ENCODE results near the gene ST3GAL2. TPM values are rescaled to one million over a fixed set of nuclear protein-coding genes. Genes with fewer than 3 reads are reported as not detected.
A peak's percentile ranks its signal among the peaks of the same experiment; 100 is the strongest.

The ST3GAL2 gene
- total and polyA plus RNA-seq, 10 of the 15 experiments (the other 5 are each of a cell fraction or from before 2014, with no cell fraction given): 0.95 to 61.7 (median 25.9) TPM

DNA sequence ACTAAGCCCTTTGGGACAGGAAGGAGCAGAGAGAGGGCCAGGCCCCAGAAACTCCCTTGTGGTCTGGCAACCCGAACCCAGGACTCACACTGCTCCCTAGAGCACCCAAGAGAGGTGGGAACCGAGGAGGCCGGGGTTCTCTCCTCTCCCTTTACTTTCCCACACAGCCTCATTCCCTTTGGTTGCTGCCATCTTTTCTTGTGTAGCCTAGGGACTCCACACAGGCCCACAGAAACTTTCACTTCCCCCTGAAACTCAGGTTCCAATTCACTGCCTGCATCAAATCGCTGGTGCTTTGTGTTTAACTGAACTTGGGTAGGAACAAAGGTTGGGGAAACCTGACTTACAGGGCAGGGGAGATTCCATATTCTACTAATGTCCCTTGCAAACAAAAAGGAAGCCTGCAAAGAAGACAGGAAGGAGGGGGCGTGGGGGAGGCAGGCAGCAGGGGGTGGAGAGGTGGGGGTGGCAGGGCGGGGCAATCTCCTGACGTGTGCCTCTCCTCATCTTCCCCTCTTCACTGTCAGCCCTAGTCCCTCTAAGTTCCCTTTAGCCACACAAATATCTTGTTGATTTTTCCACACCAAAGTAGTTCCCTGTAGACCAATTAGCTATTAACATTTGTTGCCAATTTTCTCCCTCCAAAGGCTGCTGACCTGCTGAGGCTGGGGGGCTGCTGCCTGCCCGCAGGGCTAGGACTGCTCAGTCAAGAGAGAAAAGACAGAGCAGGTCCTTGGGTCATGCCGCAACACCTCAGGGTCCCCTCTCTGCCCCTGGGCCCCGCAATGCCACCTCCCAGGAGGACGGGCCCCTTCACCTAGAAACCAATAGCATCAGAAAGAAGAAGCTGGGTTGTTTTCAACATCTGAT, 8.0 kb downstream of the ST3GAL2 start (continued):
- TF ChIP-seq CEBPB (IDR thresholded peaks at IDR 0.05; ENCODE audit: borderline replicate concordance in 1 of 2, low read depth in 2 of 2, low read length in 2 of 2) (no peak), EP300 (IDR thresholded peaks at IDR 0.05; ENCODE audit: borderline replicate concordance in 1 of 2, control insufficient read depth in 1 of 2, low read depth in 2 of 2, low read length in 2 of 2) (peak; percentile 88 to 94), ZNF384 (IDR thresholded peaks at IDR 0.05; ENCODE audit: borderline replicate concordance, low read depth, low read length) (no peak), ZNF217 (IDR thresholded peaks at IDR 0.05) (no peak), SP1 (IDR thresholded peaks at IDR 0.05; ENCODE audit: low read depth, low read length) (no peak), ASH2L (IDR thresholded peaks at IDR 0.05; ENCODE audit: borderline replicate concordance, low read depth) (no peak), ESRRA (IDR thresholded peaks at IDR 0.05; ENCODE audit: low read length) (no peak), PAX8 (IDR thresholded peaks at IDR 0.05) (no peak), STAT1 (conservative IDR thresholded peaks at IDR 0.05) (no peak)
- TF ChIP-seq, protein P1, sequence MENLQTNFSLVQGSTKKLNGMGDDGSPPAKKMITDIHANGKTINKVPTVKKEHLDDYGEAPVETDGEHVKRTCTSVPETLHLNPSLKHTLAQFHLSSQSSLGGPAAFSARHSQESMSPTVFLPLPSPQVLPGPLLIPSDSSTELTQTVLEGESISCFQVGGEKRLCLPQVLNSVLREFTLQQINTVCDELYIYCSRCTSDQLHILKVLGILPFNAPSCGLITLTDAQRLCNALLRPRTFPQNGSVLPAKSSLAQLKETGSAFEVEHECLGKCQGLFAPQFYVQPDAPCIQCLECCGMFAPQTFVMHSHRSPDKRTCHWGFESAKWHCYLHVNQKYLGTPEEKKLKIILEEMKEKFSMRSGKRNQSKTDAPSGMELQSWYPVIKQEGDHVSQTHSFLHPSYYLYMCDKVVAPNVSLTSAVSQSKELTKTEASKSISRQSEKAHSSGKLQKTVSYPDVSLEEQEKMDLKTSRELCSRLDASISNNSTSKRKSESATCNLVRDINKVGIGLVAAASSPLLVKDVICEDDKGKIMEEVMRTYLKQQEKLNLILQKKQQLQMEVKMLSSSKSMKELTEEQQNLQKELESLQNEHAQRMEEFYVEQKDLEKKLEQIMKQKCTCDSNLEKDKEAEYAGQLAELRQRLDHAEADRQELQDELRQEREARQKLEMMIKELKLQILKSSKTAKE (IDR thresholded peaks at IDR 0.05; ENCODE audit: low read depth, poor library complexity, severe bottlenecking): peak; percentile 83
- TF ChIP-seq, protein P2, sequence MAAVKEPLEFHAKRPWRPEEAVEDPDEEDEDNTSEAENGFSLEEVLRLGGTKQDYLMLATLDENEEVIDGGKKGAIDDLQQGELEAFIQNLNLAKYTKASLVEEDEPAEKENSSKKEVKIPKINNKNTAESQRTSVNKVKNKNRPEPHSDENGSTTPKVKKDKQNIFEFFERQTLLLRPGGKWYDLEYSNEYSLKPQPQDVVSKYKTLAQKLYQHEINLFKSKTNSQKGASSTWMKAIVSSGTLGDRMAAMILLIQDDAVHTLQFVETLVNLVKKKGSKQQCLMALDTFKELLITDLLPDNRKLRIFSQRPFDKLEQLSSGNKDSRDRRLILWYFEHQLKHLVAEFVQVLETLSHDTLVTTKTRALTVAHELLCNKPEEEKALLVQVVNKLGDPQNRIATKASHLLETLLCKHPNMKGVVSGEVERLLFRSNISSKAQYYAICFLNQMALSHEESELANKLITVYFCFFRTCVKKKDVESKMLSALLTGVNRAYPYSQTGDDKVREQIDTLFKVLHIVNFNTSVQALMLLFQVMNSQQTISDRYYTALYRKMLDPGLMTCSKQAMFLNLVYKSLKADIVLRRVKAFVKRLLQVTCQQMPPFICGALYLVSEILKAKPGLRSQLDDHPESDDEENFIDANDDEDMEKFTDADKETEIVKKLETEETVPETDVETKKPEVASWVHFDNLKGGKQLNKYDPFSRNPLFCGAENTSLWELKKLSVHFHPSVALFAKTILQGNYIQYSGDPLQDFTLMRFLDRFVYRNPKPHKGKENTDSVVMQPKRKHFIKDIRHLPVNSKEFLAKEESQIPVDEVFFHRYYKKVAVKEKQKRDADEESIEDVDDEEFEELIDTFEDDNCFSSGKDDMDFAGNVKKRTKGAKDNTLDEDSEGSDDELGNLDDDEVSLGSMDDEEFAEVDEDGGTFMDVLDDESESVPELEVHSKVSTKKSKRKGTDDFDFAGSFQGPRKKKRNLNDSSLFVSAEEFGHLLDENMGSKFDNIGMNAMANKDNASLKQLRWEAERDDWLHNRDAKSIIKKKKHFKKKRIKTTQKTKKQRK (IDR thresholded peaks at IDR 0.05; ENCODE audit: low read depth, low read length): no peak
- TF ChIP-seq, protein P3, sequence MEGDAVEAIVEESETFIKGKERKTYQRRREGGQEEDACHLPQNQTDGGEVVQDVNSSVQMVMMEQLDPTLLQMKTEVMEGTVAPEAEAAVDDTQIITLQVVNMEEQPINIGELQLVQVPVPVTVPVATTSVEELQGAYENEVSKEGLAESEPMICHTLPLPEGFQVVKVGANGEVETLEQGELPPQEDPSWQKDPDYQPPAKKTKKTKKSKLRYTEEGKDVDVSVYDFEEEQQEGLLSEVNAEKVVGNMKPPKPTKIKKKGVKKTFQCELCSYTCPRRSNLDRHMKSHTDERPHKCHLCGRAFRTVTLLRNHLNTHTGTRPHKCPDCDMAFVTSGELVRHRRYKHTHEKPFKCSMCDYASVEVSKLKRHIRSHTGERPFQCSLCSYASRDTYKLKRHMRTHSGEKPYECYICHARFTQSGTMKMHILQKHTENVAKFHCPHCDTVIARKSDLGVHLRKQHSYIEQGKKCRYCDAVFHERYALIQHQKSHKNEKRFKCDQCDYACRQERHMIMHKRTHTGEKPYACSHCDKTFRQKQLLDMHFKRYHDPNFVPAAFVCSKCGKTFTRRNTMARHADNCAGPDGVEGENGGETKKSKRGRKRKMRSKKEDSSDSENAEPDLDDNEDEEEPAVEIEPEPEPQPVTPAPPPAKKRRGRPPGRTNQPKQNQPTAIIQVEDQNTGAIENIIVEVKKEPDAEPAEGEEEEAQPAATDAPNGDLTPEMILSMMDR (IDR thresholded peaks at IDR 0.05 in 2 of 3, conservative IDR thresholded peaks at IDR 0.05 in 1 of 3; ENCODE audit: control insufficient read depth in 2 of 3, extremely low read depth in 1 of 3, insufficient read depth in 1 of 3, low read depth in 3 of 3, low read length in 3 of 3): no peak
- TF ChIP-seq, protein P4, sequence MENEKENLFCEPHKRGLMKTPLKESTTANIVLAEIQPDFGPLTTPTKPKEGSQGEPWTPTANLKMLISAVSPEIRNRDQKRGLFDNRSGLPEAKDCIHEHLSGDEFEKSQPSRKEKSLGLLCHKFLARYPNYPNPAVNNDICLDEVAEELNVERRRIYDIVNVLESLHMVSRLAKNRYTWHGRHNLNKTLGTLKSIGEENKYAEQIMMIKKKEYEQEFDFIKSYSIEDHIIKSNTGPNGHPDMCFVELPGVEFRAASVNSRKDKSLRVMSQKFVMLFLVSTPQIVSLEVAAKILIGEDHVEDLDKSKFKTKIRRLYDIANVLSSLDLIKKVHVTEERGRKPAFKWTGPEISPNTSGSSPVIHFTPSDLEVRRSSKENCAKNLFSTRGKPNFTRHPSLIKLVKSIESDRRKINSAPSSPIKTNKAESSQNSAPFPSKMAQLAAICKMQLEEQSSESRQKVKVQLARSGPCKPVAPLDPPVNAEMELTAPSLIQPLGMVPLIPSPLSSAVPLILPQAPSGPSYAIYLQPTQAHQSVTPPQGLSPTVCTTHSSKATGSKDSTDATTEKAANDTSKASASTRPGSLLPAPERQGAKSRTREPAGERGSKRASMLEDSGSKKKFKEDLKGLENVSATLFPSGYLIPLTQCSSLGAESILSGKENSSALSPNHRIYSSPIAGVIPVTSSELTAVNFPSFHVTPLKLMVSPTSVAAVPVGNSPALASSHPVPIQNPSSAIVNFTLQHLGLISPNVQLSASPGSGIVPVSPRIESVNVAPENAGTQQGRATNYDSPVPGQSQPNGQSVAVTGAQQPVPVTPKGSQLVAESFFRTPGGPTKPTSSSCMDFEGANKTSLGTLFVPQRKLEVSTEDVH (IDR thresholded peaks at IDR 0.05; ENCODE audit: low read depth, partially characterized antibody): peak; percentile 51

Measured in GM12878 (cell line).